Measurements from ENCODE around the gene ZNF385A.

ZNF385A gene

DNA sequence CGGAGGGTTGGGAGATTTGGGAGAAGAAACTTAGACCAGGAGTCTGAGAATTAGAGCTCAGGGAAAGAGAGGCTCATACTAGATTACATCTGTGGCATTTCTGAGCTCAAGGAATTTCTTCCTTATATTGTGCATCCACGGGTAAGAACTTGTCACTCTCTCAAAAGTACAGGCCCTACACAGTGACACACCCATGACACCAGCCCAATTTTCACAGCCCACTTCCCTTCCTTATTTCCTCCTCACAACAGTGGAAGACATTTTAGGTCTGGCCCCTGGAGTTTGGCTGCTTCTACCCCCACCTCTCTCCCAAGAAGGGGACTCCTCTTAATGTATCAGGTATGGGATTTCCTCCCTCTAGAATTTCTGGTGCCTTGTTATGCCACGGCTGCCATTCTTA, 9.2 kb upstream of the ZNF385A start:
- in situ Hi-C loops (cut with HindIII; ENCODE audit: low sequenced_read_pairs): no loop called here

DNA sequence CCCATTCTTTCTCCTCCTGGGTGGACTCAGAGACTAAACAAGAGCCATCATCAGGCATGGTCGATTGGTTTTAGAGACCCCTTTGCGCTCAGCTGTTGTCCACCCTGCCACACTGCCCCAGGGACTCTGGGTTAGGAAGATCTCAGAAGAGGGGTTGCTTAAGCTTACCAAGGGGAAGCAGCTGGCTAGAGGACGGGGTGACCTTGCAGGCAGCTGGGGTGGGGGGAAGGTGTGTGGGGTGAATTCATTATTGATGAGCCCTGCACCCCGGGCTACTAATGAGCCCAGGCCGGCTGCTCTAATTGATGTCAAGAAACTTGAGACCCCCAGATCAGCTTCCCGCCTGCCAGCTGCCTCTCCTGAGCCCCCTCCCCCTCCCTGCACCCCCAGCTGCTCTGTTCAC, 8.7 kb upstream of the ZNF385A start:
- in situ Hi-C loops (cut with HindIII; ENCODE audit: low sequenced_read_pairs): no loop called here

DNA sequence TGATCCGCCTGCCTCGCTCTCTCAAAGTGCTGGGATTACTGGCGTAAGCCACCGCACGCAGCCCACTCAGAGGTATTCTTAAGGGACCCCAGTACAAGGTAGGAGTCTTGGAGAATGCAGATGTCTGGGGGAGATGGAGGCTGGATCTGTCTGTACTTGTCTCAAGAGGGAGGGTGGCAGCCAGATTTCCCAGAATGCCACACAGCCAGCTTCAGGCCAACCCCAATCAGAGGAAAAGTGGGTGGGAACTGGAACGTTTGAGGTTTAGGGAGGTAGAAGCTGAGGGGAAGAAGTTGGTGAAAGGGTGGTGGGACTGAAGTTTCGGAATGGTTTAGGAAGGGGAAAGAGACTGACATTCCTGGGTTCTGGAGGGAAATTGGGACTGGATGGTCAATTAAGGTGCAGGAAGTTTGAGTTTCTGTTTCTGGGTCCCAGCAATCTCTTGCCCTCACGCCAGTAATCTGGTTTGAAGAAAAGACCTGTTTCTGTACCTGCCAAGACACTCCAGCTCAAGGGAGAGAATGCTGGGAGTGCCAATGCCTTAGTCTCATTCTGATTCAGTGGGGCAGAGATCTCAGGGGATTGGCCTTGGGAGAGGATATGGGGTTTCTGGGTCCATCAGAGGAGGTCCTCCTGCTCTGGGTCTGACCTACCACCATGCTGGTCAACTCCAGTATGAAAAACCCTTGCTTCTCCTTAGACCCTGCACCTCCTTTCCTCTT, 8.1 kb upstream of the ZNF385A start:
- in situ Hi-C loops (cut with HindIII; ENCODE audit: low sequenced_read_pairs): no loop called here

GRCh38 chr12:54390668-54391551, 6.4 kb upstream of the ZNF385A start:
- in situ Hi-C loops (cut with HindIII; ENCODE audit: low sequenced_read_pairs): no loop called here

GRCh38 chr12:54390176-54390667, 5.7 kb upstream of the ZNF385A start:
- in situ Hi-C loops (cut with HindIII; ENCODE audit: low sequenced_read_pairs): no loop called here

GRCh38 chr12:54389607-54390175, 5.2 kb upstream of the ZNF385A start:
- in situ Hi-C loops (cut with HindIII; ENCODE audit: low sequenced_read_pairs): no loop called here

DNA sequence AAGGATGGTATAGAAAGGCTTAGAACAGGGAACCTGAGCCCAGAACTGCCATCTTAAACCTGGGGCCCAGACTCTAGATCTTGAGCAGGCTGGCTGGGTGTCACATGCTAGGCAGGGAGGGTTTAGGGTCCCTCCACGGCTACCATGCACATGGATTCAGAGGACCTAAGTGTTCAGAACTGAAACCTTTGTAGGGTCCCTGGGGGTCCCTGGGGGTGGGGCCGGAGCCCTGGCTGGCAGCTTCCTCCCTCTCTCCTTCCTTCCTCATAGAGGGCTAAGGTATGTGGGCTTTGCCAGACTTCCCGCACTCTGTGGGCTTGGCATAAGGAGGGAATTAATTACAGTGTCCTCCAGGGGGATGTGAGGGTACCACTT, 4.6 kb upstream of the ZNF385A start:
- in situ Hi-C loops (cut with HindIII; ENCODE audit: low sequenced_read_pairs): no loop called here

GRCh38 chr12:54388237-54389133, 4.0 kb upstream of the ZNF385A start:
- in situ Hi-C loops (cut with HindIII; ENCODE audit: low sequenced_read_pairs): no loop called here

DNA sequence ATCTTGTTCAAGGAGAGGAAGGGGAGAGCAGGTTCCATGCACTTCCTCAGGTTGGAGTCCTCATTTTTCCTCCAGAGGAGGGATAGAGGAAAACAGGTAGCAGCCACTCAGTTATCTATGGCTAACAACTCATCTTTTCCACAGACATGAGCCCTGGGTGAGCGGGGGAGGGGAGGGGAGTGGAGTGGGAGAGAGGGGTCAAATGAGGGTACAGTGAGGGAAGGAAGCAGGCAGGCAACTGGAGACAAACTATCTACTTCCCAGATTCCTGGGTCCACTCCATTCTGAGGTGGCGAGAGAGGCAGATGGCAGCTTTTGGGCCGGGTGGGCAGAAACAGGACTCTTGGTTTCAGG, 2.6 kb upstream of the ZNF385A start:
- in situ Hi-C loops (cut with HindIII; ENCODE audit: low sequenced_read_pairs): no loop called here

DNA sequence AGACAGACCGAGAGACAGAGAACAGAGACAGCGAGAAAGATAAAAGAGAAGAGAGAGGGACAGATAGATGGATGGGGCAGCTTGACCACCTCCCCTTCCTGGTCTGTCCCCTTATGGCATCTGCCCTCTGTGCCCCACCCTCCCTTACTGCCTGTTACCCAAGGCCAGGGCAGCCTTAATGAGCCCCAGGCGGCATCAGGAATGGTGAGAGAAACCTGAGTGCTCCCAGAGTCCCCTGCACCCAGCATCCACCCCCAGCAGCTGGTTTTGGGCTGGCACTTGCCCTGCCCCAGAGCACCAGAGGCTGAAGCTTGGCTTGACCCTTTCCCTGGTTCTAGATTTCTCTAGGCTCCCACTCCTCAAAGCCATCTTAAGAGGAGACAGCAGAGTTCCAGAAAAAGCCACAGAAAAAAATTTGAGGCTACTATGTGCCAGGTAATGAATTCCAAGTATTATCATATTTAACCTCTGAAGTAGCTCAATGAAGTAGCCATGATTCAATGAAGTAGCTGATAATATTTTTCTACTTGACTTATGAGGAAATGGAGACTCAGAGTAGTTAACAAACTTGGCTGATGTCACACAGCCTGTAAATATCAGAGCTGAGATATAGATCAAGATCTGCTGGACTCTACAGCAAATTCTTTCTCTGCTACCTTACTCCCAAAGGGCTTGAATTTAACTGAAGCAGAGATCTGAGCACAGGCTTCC, 2.0 kb upstream of the ZNF385A start:
- in situ Hi-C loops (cut with HindIII; ENCODE audit: low sequenced_read_pairs): no loop called here

DNA sequence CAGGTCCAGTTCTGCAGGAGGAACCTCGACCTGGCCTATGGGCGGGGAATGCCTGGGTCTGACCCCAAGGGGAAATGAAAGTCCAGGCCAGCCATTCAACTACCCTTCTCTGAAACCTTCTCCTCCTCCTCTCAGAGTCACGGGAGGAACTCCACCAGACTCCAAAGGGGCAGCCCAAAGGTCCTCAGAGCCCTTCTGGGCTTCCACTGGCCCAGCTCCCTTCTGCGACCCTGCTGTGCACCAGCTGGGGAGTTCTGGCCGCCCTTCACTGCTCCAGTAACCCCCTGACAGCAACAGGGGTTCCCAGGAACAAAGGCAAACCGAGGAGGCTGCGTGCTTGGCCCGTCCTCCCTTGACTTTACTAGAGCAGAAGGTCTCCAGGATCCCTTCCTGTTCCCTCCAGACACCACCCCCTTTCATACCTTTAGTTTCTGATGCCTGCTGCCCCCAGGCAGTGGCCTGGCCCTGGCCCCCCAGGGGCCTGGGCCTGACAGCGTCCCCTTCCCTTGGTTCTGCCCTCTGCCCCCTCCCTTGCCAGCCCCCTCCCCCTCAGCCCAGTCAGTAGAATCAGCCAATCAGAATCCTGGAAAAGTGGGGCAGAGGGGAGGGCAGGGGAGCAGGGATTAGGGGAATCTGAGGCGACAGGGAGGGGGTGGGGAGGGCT, 850 bp upstream of the ZNF385A start:
- in situ Hi-C loops (cut with HindIII; ENCODE audit: low sequenced_read_pairs): no loop called here

DNA sequence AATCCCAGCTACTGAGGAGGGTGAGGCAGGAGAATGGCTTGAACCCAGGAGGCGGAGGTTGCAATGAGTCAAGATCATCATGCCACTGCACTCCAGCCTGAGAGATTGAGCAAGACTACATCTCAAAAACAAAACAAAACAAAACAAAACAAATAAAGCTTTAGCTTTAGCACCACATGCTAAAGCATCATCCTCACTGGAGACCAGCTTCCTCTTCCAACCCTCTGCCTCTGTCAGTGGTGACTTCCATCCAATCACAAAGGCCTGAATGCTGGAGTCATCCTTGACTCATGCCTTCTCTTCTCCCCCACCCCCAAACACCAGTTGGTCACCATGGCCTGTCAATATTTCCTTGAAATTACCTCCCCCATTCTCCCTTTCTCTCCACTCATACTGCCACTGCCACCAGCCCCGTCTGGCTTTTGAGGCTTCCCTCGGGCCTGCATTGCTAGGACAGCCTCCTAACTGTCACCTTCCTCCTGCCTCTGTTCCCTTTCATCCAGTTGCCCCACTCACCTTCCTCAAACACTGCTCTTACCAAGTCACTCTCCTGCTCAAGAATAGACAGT, 1.4 kb downstream of the ZNF385A start:
- in situ Hi-C loops (cut with HindIII; ENCODE audit: low sequenced_read_pairs): no loop called here

DNA sequence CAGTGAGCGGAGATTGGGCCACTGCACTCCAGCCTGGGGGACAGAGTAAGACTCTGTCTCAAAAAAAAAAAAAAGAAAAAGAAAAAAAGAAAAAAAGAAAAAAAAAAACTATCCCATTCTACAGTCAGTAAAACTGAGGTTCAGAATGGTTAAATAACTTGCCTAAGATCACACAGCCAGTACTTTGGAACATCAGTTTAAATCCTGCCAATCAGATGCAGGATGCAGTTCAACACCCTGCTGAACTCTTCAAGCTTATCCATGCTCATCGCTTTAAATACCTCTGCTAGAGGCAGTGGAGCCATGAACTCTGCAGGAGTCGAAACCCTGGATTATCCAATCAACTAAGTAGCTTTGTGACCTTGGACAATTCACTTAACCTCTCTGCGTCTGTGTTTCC, 3.4 kb downstream of the ZNF385A start:
- in situ Hi-C loops (cut with HindIII; ENCODE audit: low sequenced_read_pairs): no loop called here

- in situ Hi-C loops (cut with HindIII; ENCODE audit: low sequenced_read_pairs): no loop called here
Measured at GRCh38 chr12:54379398-54380201, 4.9 kb downstream of the ZNF385A start.

GRCh38 chr12:54378796-54379397, 5.6 kb downstream of the ZNF385A start:
- in situ Hi-C loops (cut with HindIII; ENCODE audit: low sequenced_read_pairs): no loop called here

GRCh38 chr12:54377797-54378515, 6.6 kb downstream of the ZNF385A start:
- in situ Hi-C loops (cut with HindIII; ENCODE audit: low sequenced_read_pairs): no loop called here

GRCh38 chr12:54377007-54377406, 7.5 kb downstream of the ZNF385A start:
- in situ Hi-C loops (cut with HindIII; ENCODE audit: low sequenced_read_pairs): no loop called here

Measured in DLD1 (cell line).